GM23338 (cell line): ENCODE data around the gene RNU6-9.

ENCODE experiments used
- CREB1 ChIP-seq: fragments of 250-450 bp; sonication (Bioruptor Pico); IDR thresholded peaks from 2 replicates; pipeline ENCODE4 v1.5.0; 2020; ENCODE audit warnings: low read depth, mild to moderate bottlenecking, moderate library complexity
- CTCF ChIP-seq, 2 experiments: fragments of 200-600 bp in 1 of 2; sonication (generic) in 1 of 2; conservative IDR thresholded peaks; 2 replicates each; pipeline versions ENCODE4 v1.5.1 to v1.6.1; 2016 to 2017; ENCODE audit warnings: antibody characterized with exemption in 2 of 2, low read depth in 2 of 2, mild to moderate bottlenecking in 2 of 2, moderate library complexity in 1 of 2
- EZH2 ChIP-seq: fragments of 200-600 bp; sonication (generic); IDR thresholded peaks from one replicate; pipeline ENCODE4 v1.8.0; 2017; ENCODE audit warnings: antibody characterized with exemption, mild to moderate bottlenecking, low read depth; ENCODE audit not compliant: unreplicated experiment
- EZH2phosphoT487 ChIP-seq: fragments of 200-600 bp; sonication (generic); IDR thresholded peaks from one replicate; pipeline ENCODE4 v1.8.1; 2018; ENCODE audit warnings: antibody characterized with exemption; ENCODE audit not compliant: unreplicated experiment
- JUNB ChIP-seq: IDR thresholded peaks from one replicate; pipeline ENCODE4 v1.6.1; 2016; ENCODE audit warnings: antibody characterized with exemption; ENCODE audit not compliant: unreplicated experiment
- POLR2AphosphoS5 ChIP-seq: IDR thresholded peaks from 2 replicates; pipeline ENCODE4 v1.6.1; 2016; ENCODE audit warnings: antibody characterized with exemption, low read depth
- REST ChIP-seq: IDR thresholded peaks from one replicate; pipeline ENCODE4 v1.6.1; 2018; ENCODE audit warnings: antibody characterized with exemption; ENCODE audit not compliant: unreplicated experiment
- STAT1 ChIP-seq: IDR thresholded peaks from one replicate; pipeline ENCODE4 v1.6.1; 2016; ENCODE audit warnings: antibody characterized with exemption; ENCODE audit not compliant: unreplicated experiment
- ZNF462 ChIP-seq: fragments of 250-450 bp; sonication (Bioruptor Pico); IDR thresholded peaks from 2 replicates; pipeline ENCODE4 v1.5.0; 2020; ENCODE audit warnings: mild to moderate bottlenecking, moderate library complexity

GRCh38 chr19:912181-913079 lies 19.1 kb downstream of the RNU6-9 start:
- no peak for TF ChIP-seq CTCF (conservative IDR thresholded peaks at IDR 0.05; ENCODE audit: low read depth in 2 of 2)
- no peak for TF ChIP-seq JUNB
- no peak for TF ChIP-seq REST
- no peak for TF ChIP-seq CREB1 (CRISPR knock-in tag)
- no peak for TF ChIP-seq EZH2phosphoT487
- TF ChIP-seq EZH2: no peak
- no peak for TF ChIP-seq POLR2AphosphoS5
- TF ChIP-seq STAT1: no peak
- TF ChIP-seq ZNF462: no peak
